ENCODE data around the gene MAB21L3.

DNA sequence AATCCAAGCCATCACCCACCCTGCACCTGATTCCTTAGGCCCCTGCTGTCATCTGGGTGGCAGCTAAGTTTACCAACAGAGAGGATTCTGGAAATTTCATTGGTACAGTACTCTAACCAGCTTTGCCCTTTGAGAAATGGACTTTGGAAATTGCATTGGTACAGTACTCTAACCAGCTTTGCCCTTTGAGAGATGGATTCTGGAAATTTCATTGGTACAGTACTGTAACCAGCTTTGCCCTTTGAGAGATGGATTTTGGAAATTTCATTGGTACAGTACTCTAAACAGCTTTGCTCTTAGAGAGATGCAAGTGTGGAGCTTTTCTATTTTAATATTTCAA is 42.5 kb downstream of the MAB21L3 start:
- TF ChIP-seq POLR2A (IDR thresholded peaks at IDR 0.05) = no peak
- TF ChIP-seq, protein P1, sequence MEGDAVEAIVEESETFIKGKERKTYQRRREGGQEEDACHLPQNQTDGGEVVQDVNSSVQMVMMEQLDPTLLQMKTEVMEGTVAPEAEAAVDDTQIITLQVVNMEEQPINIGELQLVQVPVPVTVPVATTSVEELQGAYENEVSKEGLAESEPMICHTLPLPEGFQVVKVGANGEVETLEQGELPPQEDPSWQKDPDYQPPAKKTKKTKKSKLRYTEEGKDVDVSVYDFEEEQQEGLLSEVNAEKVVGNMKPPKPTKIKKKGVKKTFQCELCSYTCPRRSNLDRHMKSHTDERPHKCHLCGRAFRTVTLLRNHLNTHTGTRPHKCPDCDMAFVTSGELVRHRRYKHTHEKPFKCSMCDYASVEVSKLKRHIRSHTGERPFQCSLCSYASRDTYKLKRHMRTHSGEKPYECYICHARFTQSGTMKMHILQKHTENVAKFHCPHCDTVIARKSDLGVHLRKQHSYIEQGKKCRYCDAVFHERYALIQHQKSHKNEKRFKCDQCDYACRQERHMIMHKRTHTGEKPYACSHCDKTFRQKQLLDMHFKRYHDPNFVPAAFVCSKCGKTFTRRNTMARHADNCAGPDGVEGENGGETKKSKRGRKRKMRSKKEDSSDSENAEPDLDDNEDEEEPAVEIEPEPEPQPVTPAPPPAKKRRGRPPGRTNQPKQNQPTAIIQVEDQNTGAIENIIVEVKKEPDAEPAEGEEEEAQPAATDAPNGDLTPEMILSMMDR (IDR thresholded peaks at IDR 0.05) = no peak
